SK-N-SH (cell line): ENCODE measurements around the gene RPL37A.

Source experiments
- EP300 ChIP-seq, 2 experiments: IDR thresholded peaks; 2 replicates each; pipeline versions ENCODE4 v1.4.0 to v1.6.1; 2012; ENCODE audit warnings: borderline replicate concordance in 1 of 2, low read depth in 1 of 2, low read length in 1 of 2
- EZH2phosphoT487 ChIP-seq: fragments of 200-600 bp; sonication (generic); IDR thresholded peaks from 2 replicates; pipeline ENCODE4 v1.6.1; 2017; ENCODE audit warnings: low read depth, mixed run types, mild to moderate bottlenecking, antibody characterized with exemption, moderate library complexity, borderline replicate concordance
- POLR2AphosphoS5 ChIP-seq: IDR thresholded peaks from 2 replicates; pipeline ENCODE4 v1.6.1; 2012; ENCODE audit warnings: low read depth, low read length
- RXRA ChIP-seq: IDR thresholded peaks from 2 replicates; pipeline ENCODE4 v1.4.0; 2012; ENCODE audit warnings: low read depth, mild to moderate bottlenecking, borderline replicate concordance
- SIN3A ChIP-seq: IDR thresholded peaks from 2 replicates; pipeline ENCODE4 v1.6.1; 2012; ENCODE audit warnings: low read depth, mild to moderate bottlenecking, low read length, moderate library complexity, borderline replicate concordance
- SMC3 ChIP-seq: IDR thresholded peaks from 2 replicates; pipeline ENCODE4 v1.6.1; 2012; ENCODE audit warnings: low read depth, low read length, improper control_type of control experiment
- TEAD4 ChIP-seq: IDR thresholded peaks from 2 replicates; pipeline ENCODE4 v1.4.0; 2012; ENCODE audit warnings: mild to moderate bottlenecking, borderline replicate concordance; ENCODE audit not compliant: insufficient read depth
- TF ChIP-seq, protein P1 (sequence below): fragments of 150-350 bp; IDR thresholded peaks from 2 replicates; pipeline ENCODE4 v1.6.1; 2017; ENCODE audit warnings: antibody characterized with exemption, low read length, low read depth, borderline replicate concordance
- TF ChIP-seq, protein P2 (sequence below): fragments of 200-600 bp; sonication (generic); IDR thresholded peaks from 2 replicates; pipeline ENCODE4 v1.6.1; 2017; ENCODE audit warnings: antibody characterized with exemption, mild to moderate bottlenecking, moderate library complexity
- TF ChIP-seq, protein P3 (sequence below): IDR thresholded peaks from 2 replicates; pipeline ENCODE4 v1.4.0; 2012; ENCODE audit warnings: low read depth
- TF ChIP-seq, protein P4 (sequence below): IDR thresholded peaks from 2 replicates; pipeline ENCODE4 v1.4.0; 2012; ENCODE audit warnings: low read depth, borderline replicate concordance

DNA sequence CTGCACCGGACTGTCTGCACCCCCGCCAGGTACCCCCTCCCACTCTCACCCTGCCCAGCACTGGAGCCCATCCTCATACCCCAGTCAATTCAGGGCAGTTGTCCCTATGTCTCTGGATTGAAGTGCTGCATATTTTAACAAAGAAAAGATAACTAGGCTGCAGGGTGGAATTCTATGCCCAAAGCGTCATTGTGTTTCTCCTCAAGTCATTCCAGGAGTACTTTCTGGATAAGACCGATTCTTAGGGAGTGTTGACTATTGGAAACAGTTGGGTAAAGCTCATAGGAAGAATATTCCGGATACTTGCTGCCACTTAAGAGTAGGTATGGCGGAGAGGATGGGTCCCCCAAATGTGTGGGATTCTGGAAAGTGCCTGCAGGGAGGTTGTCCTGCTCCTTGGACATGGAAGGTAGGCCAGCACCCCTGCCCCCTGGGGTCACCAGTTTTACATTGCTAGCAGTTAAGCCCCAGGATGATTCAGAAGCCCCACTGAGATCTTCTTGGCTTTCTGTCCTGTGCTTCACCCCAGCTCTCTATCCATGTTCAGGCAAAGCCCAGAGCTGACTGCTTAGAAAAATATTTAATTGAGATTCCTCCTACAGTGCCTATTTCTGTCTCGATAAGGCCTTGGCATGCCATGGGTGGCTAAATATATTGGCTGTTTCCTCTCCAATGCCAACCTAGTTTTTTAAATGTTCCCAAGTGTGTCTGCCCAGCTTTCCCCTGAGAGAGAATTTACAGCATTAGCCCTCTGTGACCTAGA lies 48.2 kb downstream of the RPL37A start:
- no peak for TF ChIP-seq POLR2AphosphoS5
- TF ChIP-seq, protein P1, sequence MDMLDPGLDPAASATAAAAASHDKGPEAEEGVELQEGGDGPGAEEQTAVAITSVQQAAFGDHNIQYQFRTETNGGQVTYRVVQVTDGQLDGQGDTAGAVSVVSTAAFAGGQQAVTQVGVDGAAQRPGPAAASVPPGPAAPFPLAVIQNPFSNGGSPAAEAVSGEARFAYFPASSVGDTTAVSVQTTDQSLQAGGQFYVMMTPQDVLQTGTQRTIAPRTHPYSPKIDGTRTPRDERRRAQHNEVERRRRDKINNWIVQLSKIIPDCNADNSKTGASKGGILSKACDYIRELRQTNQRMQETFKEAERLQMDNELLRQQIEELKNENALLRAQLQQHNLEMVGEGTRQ: no peak
- peak in 1 of 2 experiments; percentile 29; a peak in 1 of 4 replicates for TF ChIP-seq EP300 (IDR thresholded peaks at IDR 0.05; ENCODE audit: borderline replicate concordance in 1 of 2, low read depth in 1 of 2, low read length in 1 of 2)
- TF ChIP-seq SMC3: no peak
- TF ChIP-seq, protein P2, sequence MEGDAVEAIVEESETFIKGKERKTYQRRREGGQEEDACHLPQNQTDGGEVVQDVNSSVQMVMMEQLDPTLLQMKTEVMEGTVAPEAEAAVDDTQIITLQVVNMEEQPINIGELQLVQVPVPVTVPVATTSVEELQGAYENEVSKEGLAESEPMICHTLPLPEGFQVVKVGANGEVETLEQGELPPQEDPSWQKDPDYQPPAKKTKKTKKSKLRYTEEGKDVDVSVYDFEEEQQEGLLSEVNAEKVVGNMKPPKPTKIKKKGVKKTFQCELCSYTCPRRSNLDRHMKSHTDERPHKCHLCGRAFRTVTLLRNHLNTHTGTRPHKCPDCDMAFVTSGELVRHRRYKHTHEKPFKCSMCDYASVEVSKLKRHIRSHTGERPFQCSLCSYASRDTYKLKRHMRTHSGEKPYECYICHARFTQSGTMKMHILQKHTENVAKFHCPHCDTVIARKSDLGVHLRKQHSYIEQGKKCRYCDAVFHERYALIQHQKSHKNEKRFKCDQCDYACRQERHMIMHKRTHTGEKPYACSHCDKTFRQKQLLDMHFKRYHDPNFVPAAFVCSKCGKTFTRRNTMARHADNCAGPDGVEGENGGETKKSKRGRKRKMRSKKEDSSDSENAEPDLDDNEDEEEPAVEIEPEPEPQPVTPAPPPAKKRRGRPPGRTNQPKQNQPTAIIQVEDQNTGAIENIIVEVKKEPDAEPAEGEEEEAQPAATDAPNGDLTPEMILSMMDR: no peak
- peak; percentile 71; the same call in 1 of the 2 replicates for TF ChIP-seq RXRA
- no peak for TF ChIP-seq EZH2phosphoT487
- TF ChIP-seq, protein P3, sequence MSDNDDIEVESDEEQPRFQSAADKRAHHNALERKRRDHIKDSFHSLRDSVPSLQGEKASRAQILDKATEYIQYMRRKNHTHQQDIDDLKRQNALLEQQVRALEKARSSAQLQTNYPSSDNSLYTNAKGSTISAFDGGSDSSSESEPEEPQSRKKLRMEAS: no peak
- TF ChIP-seq TEAD4: peak; percentile 50; the same call in 1 of the 2 replicates
- TF ChIP-seq, protein P4, sequence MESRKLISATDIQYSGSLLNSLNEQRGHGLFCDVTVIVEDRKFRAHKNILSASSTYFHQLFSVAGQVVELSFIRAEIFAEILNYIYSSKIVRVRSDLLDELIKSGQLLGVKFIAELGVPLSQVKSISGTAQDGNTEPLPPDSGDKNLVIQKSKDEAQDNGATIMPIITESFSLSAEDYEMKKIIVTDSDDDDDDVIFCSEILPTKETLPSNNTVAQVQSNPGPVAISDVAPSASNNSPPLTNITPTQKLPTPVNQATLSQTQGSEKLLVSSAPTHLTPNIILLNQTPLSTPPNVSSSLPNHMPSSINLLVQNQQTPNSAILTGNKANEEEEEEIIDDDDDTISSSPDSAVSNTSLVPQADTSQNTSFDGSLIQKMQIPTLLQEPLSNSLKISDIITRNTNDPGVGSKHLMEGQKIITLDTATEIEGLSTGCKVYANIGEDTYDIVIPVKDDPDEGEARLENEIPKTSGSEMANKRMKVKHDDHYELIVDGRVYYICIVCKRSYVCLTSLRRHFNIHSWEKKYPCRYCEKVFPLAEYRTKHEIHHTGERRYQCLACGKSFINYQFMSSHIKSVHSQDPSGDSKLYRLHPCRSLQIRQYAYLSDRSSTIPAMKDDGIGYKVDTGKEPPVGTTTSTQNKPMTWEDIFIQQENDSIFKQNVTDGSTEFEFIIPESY: no peak
- no peak for TF ChIP-seq SIN3A
